ENCODE data around the gene ABCC12.
A peak's percentile ranks its signal among the peaks of the same experiment; 100 is the strongest.

The ABCC12 gene

DNA sequence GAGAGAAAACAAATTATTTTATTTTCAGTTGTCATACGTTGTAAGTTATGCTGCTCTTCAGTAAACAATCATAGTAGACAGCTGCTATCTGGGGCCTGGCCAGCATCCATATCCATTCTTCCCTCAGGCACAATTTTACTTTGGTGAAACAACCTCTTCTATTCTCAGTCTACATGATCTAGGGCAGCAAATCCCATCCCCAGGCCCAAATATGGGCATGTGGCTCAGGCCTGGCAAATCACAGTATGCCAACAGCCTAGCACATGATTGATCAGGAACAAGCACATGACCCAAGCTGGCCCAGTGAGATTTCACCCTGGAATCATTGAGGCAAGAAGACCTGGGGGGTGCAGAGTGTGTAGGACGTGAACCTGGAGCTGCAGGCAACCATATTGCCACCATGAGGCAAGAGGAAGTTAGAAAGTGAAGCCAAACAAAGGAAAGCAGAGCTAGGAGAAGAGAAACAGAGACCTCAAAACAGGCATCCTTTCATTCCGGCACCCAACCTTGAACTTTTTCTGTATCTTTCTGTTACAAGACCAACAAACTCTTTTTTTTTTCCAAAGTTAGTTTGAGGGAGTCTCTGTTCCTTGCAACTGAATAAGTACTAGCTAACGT lies 10.3 kb upstream of the ABCC12 start:
- peak; percentile 32 for DNase-seq (ENCODE audit: low read depth, low spot score)

DNA sequence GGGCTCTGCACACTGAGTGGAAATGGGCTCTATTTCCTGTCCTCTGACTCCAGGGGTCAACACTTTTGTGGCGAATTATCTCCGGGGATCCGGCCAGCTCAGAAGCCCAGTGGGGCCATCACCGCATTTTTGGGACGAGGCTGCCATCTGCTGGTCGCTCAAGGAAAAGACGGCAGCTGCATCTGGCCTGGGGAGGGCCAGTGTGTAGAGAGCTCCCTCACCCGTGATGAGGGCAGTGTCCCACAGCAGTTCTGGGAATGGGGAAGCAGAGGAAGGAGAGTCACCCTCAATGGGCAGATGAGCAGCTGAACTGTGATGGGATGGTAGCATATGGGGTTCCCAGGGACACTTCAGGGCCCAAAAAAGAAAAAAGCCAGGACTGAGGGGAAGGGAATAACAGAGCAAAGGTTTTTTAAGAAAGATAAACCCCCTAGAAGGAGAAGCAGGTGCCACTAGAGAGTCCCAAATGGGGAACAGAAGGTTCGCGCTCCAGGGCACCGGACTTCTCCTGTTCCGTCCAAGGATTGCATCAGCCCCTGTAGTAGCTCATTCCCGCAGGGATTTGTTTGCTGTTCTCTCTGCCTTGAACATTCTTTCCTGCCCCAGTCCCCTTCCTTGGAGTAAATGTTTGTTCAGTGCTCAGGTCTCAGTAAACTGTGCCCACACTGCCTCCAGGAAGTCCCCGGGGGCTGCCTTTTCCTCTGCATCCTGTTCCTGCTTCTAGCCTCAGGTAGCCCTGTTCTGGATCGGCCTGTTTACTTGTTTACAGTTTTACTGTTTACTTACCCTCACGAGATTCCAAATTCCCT lies 9.3 kb upstream of the ABCC12 start:
- peak; percentile 92 for DNase-seq (ENCODE audit: low read depth, low spot score)

DNA sequence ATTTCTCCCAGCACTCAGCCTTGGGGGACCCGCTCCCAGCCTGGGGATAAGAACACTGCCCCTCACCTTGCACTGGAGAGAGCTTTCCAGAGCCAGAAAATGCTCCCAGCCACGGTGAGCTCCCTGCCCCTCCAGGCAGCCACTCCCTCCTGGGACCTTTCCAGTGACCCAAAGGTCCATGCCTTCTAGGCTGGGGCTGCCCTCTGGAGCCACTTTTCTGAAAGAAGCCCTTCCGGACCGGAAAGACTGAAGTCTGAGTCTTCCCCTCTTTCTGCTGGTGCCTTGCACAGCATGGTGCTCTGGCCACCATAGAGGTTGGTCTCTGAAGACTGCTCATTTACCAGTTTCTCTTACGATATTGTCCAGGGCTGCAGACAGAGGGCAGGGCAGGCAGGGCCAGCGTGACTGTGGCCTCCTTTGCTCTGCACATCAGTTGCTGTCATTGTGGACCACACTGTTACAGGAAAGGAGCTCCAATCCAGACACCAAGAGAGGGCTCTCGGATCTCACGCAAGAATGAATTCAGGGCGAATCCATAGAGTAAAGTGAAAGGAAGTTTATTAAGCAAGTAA lies 7.1 kb upstream of the ABCC12 start:
- no peak for DNase-seq (ENCODE audit: low read depth, low spot score)

DNA sequence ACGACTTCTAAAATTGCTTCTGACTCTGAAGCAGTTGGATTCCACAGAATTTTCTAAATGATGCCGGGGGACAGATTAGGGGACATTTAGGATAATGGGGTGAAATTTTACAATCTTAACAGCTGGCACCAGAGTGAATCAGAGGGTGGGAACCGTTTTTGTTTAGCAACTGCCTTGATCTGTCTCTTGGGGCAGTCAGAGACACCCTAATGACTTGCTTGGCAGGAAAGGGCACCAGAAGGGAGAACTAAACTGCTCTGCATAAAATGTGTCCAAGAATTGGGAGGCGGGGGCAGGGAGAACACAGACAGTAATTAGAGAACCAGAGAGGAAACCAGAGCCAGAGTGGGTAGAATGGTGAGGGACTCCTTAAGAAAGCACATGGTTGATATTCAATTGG lies 6.1 kb upstream of the ABCC12 start:
- DNase-seq (ENCODE audit: low read depth, low spot score): no peak

DNA sequence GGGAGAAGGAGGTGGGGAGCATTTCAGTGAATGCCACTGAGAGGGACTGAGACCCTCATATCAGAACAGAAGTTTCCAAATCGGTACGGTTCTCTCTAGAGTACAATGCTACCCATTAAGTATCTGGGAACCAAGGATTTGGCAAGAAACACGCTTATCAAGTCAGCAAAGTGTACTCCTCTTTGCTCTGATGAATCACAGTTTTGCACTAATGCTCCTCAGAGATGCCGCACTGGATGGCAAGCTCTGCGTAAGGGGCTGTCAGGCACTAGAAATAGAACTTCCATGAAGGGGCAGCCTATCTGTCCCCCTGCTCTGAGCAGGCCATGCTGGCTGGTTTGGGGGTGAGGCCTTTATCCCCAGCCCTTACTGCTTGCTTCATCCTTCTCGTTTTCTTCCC lies 4.8 kb upstream of the ABCC12 start:
- DNase-seq (ENCODE audit: low read depth, low spot score): no peak

DNA sequence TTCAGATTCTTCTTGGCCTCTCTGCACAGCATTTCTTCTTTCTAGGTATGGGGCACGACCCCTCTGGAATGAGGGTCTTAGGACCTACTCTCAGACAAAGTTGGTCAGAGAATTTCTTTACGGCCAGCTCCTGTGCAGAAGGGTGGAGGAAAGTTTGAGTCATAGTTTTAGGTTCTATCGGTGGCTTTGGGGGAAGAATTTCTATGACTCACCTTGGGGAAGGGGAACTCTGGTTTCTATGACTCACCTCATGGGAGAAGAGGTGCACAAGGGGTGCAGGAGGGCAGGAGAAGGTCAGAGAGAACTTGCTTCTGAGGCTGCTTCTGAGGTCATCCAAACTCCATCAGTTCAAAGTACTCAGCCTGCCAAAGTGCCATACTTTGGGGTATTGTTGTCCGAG lies 2.5 kb upstream of the ABCC12 start:
- DNase-seq (ENCODE audit: low read depth, low spot score): no peak

DNA sequence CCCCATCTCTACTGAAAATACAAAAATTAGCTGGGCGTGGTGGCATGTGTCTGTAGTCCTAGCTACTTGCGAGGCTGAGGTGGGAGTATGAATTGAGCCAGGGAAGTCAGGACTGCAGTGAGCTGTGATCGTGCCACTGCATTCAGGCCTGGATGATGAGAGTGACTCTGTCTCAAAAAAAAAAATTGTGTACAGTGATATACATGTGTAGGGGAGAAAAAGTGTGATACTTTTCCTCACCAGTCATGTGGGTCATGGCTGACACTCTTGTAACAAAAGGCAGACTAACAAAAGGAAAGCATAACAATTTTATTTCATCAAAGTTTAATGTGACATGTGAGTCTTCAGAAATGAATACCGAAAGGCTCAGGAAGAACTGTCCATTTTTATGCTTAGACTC lies 2.0 kb upstream of the ABCC12 start:
- DNase-seq (ENCODE audit: low read depth, low spot score): no peak

DNA sequence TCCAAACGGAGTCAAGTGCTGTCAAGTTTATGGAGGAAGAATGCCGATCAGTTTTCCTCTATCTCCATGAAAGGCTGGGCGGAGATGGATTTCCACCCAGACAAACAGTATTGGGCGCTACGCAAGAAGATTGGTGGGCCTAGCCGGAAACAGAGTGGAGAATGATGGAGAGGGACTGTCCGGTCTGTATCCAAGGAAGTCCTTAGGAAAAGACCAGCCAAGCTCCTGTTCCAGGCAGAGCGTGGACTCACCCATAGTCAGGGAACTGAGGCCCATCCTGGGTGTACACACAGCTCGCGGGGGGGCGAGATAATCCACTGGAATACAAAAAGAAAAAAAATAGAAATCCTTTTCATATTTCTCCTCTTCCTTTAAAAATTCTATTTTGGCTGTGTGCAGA lies 1.5 kb upstream of the ABCC12 start:
- DNase-seq (ENCODE audit: low read depth, low spot score): no peak

DNA sequence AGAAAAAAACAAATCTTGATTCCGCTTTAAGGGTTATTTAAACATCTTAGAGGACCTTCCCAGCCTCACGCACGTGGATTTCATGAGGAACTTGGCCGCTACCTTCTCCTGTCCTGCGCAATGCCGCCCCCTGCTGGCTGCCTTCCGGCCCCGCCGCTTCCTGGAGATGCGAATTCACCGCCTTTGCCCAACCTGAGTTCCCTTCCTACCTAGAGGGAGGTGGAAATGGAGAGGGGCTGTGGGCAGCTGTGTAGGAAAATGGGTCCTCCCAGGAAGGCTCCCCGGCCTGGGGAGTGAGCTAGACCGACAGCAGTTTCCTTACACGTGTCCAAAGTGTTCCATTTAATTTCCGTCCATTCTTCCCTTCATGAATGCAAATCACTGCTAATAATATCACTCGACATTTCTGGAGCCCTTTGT lies 1.0 kb upstream of the ABCC12 start:
- peak; percentile 87 for DNase-seq (ENCODE audit: low read depth, low spot score)

DNA sequence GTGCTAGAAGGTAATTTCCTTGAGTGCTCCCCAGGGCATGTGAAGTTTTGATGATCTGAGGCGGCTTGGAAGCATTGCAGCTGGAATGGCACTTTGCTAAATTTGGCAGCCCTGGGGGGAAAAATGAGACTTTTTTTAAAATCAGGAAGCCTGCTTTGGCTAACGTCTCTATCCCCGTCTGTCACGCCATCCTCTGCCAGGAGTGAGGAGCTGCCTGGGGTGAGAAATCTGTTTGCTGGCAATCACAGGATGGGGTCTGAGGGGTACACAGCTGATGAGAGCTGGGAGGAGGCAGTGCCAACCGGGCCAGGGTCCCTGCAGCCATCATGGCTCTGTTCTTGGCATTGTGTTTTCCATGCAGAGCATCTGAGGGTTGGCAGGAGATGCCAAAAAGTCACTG lies 2.0 kb downstream of the ABCC12 start:
- no peak for DNase-seq (ENCODE audit: low read depth, low spot score)

DNA sequence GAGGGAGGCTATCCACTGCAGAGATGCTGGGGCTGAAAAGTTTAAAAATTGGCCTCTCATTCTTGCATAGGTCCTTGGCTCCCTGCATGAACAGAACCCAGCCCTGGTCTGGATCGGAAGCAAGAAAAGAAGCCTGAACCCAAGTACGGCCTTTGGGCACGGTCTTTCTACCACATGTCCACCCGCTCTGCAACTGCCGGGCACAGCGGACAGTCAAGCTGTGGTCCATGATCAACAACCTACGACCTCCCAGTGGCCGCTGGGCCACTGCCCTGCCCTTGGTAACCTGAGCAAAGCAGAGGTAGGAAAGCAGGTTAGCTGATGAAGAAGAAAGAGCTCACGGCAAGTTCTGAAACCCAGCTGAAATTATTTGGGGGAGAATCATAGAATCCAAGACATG lies 3.6 kb downstream of the ABCC12 start:
- DNase-seq (ENCODE audit: low read depth, low spot score): no peak

DNA sequence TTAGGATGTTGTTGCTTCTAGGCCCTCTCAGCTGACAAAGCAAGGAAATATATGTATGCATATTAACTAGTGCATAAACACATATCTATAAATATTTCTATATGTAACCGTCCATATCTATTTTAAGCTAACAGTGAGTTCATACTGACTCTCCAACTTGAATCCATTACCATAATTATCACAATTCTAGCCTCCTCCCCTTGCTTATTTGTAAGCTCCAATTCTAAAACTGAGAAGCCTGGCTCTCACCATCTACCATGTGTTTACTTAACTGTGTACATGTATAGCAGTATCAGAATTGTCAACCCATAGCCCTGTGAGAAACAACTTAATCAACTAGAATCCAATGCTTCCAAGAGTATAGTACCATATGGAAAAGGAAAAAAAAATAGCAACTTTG lies 5.1 kb downstream of the ABCC12 start:
- no peak for DNase-seq (ENCODE audit: low read depth, low spot score)

DNA sequence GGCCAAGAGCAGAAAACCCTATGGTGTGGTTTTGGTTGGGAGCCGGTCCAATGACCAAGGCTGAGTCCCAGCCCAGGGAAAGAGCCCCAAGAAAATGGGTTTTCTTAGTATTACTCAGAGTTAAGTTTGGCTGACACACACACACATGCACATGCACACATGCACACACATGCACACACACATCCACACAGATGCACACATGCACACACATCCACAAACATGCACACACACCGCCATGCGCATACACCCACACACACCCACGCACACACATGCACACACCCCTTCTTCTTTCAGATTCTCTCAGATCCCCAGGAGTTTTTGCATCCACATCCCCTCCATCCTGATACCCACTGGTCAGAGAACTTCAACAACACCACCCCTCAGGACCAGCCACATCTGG lies 9.1 kb downstream of the ABCC12 start:
- DNase-seq (ENCODE audit: low read depth, low spot score): no peak

DNA sequence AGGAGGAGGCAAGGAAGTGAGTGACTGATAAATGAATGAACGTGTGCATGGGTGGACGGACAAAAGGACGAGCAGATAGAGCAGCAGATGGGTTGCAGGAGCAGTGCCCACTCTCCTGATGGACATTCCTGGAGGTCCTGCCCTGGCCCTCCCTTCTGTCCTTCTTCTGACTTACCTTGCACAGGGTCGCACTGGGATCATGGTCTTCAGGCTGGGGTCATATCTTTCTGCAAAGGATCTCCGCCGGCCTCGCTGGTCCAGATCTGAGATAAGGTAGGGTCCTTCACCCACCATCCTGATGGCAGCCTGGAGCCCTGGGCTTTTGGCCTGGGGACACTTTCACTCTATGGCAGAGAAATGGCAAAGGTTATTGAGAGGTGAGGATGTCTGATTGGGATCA lies 9.7 kb downstream of the ABCC12 start:
- no peak for DNase-seq (ENCODE audit: low read depth, low spot score)

DNA sequence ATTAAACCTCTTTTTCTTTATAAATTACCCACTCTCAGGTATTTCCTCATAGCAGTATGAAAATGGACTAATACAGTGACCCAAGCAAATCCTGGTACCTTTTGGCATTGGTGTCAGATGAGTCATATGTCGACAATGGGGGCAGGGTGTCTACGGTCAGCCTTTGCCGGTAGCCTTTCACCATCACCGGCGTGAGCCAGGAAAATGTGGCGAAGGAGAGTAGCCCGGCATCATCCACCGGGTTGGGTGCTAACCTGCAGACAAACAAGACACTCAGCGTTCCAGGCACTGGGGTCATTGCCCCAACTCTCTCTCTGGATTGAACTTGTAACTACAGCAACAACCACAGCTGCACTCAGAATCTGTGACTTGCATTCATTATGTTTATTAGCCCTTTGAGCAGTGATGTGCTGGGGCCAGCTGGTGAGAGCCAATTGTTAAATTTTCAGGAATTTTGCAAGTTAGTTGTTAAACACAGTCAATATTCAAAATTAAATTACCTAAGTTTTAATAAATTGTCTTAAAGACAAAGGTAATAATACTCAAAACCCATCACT lies 11.9 kb downstream of the ABCC12 start:
- DNase-seq (ENCODE audit: low read depth, low spot score): no peak

DNA sequence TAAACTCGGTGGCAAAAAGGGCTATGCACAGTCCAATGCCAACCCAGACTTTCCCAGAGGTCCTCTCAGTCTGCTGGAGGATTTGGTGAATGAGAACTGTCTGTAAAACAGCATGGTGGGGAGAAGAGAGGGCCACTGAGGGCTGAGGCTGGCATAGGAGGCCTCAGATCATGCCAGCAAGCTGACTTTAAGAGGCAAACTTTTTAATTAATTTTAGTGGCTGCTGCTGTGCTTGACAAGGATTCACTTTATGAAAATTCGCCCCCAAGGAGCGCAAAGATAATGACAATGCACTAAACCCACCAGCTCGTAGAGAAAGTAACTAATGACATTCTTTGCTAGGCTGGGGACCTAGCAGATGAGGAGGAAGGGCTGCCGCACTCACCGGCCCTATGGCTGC lies 15.0 kb downstream of the ABCC12 start:
- no peak for DNase-seq (ENCODE audit: low read depth, low spot score)

DNA sequence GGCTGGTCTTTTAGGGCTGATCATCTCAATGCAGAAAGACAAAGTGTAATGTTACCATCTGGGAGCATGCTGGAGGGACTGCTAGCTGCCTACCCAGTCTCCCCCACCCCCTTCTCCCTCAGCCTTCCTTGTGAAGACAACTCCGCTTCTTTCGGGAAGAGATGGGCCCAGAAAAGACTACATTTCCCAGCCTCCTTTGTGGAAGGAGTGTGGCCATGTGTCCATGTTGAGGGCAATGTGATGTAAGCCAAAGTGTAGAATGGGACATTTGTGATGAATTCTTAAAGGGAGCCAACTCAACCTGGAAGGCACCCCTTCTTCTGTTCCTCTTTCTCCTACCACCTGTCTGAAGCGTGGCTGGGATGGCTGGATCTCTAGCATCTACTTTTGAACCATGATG lies 16.3 kb downstream of the ABCC12 start:
- no peak for DNase-seq (ENCODE audit: low read depth, low spot score)

DNA sequence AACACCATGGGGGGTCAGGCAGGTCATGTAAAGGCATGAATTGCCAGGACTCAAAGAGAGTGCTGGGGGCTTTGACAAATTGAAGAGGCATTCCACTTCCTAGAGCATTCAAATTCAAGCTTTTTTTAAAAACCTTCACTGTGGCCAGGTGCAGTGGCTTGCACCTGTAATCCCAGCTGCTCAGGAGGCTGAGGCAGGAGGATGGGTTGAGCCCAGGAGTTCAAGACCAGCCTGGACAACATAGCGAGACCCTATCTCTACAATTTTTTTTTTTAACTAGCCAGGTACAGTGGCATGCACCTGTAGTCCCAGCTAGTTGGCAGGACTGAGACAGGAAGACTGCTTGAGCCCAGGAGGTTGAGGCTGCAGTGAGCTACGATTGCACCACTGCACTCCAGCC lies 17.2 kb downstream of the ABCC12 start:
- DNase-seq (ENCODE audit: low read depth, low spot score): peak; percentile 21

DNA sequence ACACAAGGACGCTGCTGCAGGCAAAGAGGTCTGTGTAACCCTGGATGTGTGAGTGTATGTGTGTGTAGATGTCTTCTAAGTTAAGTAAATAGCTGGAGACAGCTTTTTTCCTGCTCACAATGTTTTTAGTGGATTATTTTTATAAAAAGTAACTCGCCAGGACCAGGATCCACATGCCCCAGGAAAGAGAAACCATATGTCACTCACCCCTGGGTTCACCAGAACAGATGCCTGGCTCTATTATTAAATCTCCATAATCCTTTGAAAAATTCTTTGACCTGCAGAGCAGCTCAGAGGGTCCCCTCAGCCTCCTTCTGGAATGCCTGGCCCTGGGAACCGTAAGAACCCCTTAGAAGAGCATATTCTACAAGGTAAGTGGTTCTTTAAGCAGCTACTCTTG lies 18.0 kb downstream of the ABCC12 start:
- no peak for DNase-seq (ENCODE audit: low read depth, low spot score)

DNA sequence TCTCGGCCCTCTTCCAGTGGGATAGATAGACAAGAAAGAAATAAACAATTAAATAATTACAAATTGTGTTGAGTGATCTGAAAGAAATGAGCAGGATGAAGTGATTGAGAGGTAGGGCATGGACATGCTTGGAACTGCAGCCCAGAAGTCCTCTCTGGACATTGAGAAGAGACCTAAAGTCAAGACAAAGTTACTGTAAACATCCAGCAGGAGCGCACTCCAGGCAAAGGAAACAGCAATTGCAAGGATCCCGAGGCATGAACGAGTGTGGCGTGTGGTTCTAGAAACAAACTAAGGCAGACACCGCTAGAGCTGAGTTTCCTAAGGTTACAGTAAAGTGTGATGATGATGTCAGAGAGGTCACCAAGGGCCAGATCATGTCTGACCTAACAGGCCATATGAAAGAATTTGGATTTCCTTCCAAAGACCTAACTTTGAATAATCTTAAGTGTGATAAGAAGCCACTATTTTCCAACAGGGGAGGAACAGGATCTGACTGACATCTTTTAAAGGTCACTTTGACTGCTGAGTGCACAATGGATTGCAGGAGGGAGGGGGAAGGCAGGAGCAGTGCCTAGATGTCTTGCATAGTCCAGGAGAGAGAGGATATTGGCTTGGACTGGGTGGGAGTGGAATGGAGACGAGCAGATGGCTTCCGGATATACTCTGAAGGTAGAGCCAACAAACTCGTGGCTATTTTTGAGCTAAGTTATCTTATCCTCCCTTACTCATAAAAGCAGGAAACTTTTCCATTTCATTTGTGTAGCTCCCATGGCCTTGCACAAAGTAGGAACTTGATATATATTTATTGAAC lies 19.0 kb downstream of the ABCC12 start:
- no peak for DNase-seq (ENCODE audit: low read depth, low spot score)

DNA sequence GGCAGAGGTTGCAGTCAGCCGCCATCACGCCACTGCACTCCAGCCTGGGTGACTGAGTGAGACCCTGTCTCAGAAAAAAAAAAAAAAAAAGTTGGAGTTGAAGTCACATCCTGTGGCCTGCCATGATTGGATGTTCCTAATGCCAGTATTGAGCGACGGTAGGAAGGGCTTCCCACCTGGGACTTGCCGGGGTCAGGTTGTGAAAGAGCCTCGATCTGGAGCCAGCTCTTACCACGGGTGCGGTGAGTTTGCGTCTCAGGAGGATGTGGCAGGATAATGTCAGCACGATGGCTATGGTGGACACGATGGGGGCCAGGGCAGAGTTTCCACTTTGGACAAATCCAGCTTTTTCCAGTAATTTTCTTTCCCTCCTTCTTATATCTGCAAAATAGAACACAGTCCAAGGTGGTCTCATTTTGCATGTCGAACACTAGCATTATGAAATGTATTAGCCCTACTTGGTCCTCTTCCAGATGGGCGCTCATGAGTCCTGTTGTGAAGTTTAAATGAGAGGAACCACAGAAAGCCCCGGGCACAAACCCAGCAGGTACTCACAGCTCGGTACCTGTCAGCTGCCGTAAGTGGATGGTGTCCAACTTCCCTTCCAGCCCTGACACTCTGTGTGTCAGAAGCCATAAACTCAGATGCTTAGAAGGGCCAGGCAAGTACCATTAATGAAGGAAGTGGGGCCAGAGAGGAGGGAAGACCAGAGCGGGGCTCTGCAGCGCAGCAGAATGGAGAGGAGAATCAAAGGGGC lies 22.2 kb downstream of the ABCC12 start:
- no peak for DNase-seq (ENCODE audit: low read depth, low spot score)
